GM23248 (cell line): ENCODE results near the gene DRD4.

Source experiments
- EZH2 ChIP-seq: fragments of 200-600 bp; sonication (generic); IDR thresholded peaks from 2 replicates; pipeline ENCODE4 v1.6.1; 2018; ENCODE audit warnings: antibody characterized with exemption, mild to moderate bottlenecking; ENCODE audit not compliant: insufficient read depth, poor library complexity, severe bottlenecking
- EZH2phosphoT487 ChIP-seq: fragments of 200-600 bp; sonication (generic); IDR thresholded peaks from 2 replicates; pipeline ENCODE4 v1.6.1; 2018; ENCODE audit warnings: antibody characterized with exemption, moderate library complexity, mild to moderate bottlenecking, low read depth; ENCODE audit not compliant: insufficient read depth

- TF ChIP-seq EZH2 (no peak), EZH2phosphoT487 (no peak)
Measured at GRCh38 chr11:626475-627307, 10.4 kb upstream of the DRD4 start, which contains the start of gene SCT.
